HEK293T (cell line): ENCODE data around the gene ENDOG.
A peak's percentile ranks its signal among the peaks of the same experiment; 100 is the strongest.

Source experiments
- CTCF ChIA-PET: fragments of 350-600 bp; formaldehyde crosslinking; extraction: SDS; loops from one replicate; lab custom pipeline; 2021; ENCODE audit warnings: antibody characterized with exemption, inconsistent platforms; lab: Yijun Ruan, JAX
- POLR2A ChIA-PET: fragments of 350-600 bp; formaldehyde crosslinking; extraction: SDS; loops from one replicate; lab custom pipeline; 2020; ENCODE audit warnings: antibody characterized with exemption, inconsistent platforms; lab: Yijun Ruan, JAX
- DNase-seq: peaks from one replicate; pipeline ENCODE4 v3.0.0; 2012; ENCODE audit warnings: mixed read lengths; ENCODE audit errors: extremely low spot score
- ARNT ChIP-seq: fragments of 450-650 bp; IDR thresholded peaks from 2 replicates; pipeline ENCODE4 v1.6.1; 2017; ENCODE audit warnings: mild to moderate bottlenecking
- BHLHE40 ChIP-seq: fragments of 450-650 bp; IDR thresholded peaks from 2 replicates; pipeline ENCODE4 v1.6.1; 2016; ENCODE audit warnings: mild to moderate bottlenecking, moderate library complexity, borderline replicate concordance
- CTBP1 ChIP-seq: fragments of 450-650 bp; IDR thresholded peaks from 2 replicates; pipeline ENCODE4 v1.6.1; 2016; ENCODE audit warnings: borderline replicate concordance
- ELF4 ChIP-seq: fragments of 450-650 bp; IDR thresholded peaks from 2 replicates; pipeline ENCODE4 v1.6.1; 2017; ENCODE audit warnings: antibody characterized with exemption
- FOXA1 ChIP-seq: fragments of 450-650 bp; IDR thresholded peaks from 2 replicates; pipeline ENCODE4 v1.6.1; 2016; ENCODE audit warnings: mild to moderate bottlenecking
- FOXK2 ChIP-seq: fragments of 450-650 bp; IDR thresholded peaks from 2 replicates; pipeline ENCODE4 v1.6.1; 2016; ENCODE audit warnings: mild to moderate bottlenecking
- FOXM1 ChIP-seq: fragments of 450-650 bp; IDR thresholded peaks from 2 replicates; pipeline ENCODE4 v1.6.1; 2017; ENCODE audit warnings: mild to moderate bottlenecking, borderline replicate concordance
- HDGF ChIP-seq: fragments of 450-650 bp; IDR thresholded peaks from 2 replicates; pipeline ENCODE4 v1.6.1; 2017; ENCODE audit warnings: antibody characterized with exemption, borderline replicate concordance
- L3MBTL2 ChIP-seq: fragments of 450-650 bp; conservative IDR thresholded peaks from 2 replicates; pipeline ENCODE4 v1.6.1; 2016; ENCODE audit warnings: mild to moderate bottlenecking
- LEF1 ChIP-seq: fragments of 450-650 bp; IDR thresholded peaks from 2 replicates; pipeline ENCODE4 v1.6.1; 2017; ENCODE audit warnings: mild to moderate bottlenecking, borderline replicate concordance
- NFRKB ChIP-seq: fragments of 450-650 bp; IDR thresholded peaks from 2 replicates; pipeline ENCODE4 v1.6.1; 2016; ENCODE audit warnings: mild to moderate bottlenecking, moderate library complexity
- SP1 ChIP-seq: fragments of 450-650 bp; IDR thresholded peaks from 2 replicates; pipeline ENCODE4 v1.6.1; 2017
- SUZ12 ChIP-seq: fragments of 450-650 bp; IDR thresholded peaks from 2 replicates; pipeline ENCODE4 v1.6.1; 2016; ENCODE audit warnings: mild to moderate bottlenecking
- TARDBP ChIP-seq: fragments of 450-650 bp; IDR thresholded peaks from 2 replicates; pipeline ENCODE4 v1.6.1; 2016
- ZNF384 ChIP-seq: fragments of 450-650 bp; IDR thresholded peaks from 2 replicates; pipeline ENCODE4 v1.6.1; 2016
- TF ChIP-seq, protein P1 (sequence below): fragments of 450-650 bp; IDR thresholded peaks from 2 replicates; pipeline ENCODE4 v1.6.1; 2016

ENDOG gene

DNA sequence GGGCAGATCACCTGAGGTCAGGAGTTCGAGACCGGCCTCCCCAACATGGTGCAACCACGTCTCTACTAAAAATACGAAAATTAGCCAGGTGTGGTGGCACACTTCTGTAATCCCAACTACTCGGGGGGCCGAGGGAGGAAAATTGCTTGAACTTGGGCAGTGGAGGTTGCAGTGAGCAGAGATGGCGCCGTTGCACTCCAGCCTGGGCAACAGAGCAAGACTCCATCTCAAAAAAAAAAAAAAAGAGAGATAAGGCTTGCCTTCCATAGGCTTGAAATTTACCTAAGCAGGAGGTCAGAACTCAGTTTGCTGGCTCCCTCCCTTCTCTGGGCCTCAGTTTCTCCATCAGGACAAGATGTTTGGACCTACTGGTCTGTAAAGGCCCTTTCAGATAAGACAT lies 10.0 kb downstream of the ENDOG start:
- DNase-seq, result no peak
- TF ChIP-seq ARNT, result no peak
- TF ChIP-seq ZNF384, result peak; percentile 71; the same call in 1 of the 2 replicates
- TF ChIP-seq FOXK2, result no peak
- CTCF ChIA-PET, result no interaction called here
- POLR2A ChIA-PET, result interaction anchor here (2.6 kb wide), 1 partner anchor 9 kb away, joined by 57 read pairs; the partner anchor contains the start of gene ENDOG

DNA sequence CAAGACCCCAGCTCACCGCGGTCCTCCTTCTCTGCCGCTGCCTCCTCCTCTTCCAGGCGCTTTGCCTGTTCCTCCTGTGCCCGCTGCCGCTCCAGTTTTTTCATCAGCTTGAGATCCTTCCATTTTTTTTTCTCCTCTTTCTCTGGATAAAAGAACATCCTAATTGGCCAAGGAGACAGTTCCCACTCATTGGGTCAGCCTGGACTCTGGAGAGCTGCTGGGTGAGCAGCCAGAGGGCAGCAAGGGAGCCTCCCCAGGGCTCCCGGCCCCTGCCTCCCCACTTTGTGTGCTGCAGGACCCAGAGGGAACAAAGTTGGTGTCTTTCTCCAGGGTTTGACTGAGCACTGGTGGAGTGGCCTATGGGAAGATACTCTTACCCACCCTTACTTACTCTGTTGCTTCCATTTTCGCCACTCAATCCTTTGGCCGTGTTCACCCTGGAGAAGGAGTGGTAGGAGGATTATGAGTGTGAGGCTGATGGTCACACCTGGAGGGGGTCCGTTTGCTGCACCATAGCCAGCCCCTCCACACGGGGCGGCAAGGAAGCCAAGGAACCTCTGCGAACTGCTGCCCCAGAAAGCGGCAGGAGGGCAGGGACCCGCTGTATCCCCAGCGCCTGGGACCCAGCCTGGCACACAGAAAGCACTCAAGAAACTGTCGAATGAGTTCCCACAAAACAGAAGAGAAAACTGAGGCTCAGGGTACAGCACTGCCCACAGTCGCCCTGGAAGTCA lies 10.6 kb downstream of the ENDOG start:
- no peak for TF ChIP-seq HDGF
- no peak for TF ChIP-seq FOXK2
- no peak for TF ChIP-seq ZNF384
- TF ChIP-seq CTBP1, result no peak
- TF ChIP-seq TARDBP, result no peak
- TF ChIP-seq SUZ12, result no peak
- TF ChIP-seq LEF1, result no peak
- TF ChIP-seq BHLHE40, result no peak
- no peak for TF ChIP-seq ELF4
- TF ChIP-seq, protein P1, sequence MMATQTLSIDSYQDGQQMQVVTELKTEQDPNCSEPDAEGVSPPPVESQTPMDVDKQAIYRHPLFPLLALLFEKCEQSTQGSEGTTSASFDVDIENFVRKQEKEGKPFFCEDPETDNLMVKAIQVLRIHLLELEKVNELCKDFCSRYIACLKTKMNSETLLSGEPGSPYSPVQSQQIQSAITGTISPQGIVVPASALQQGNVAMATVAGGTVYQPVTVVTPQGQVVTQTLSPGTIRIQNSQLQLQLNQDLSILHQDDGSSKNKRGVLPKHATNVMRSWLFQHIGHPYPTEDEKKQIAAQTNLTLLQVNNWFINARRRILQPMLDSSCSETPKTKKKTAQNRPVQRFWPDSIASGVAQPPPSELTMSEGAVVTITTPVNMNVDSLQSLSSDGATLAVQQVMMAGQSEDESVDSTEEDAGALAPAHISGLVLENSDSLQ, result no peak
- TF ChIP-seq NFRKB, result no peak
- no peak for TF ChIP-seq FOXA1
- no peak for TF ChIP-seq L3MBTL2
- no peak for TF ChIP-seq FOXM1
- no peak for TF ChIP-seq ARNT
- TF ChIP-seq SP1, result no peak
- ChIA-PET CTCF (interaction anchor here (1.4 kb wide), 1 partner anchor 10 kb away, joined by 20 read pairs; the partner anchor contains the start of gene ENDOG), POLR2A (interaction anchor here (0.5 to 2.6 kb wide), 5 partner anchors 10 to 139 kb away, joined by 3 to 57 read pairs (median 4); partner anchors contain the start of genes ENDOG and SET)
- DNase-seq, result no peak

GRCh38 chr9:128829477-128830251 lies 11.4 kb downstream of the ENDOG start, which contains the start of gene SPOUT1:
Gene SPOUT1, minus strand, starts transcription at chr9:128829794. Its CDS starts 14 bp downstream, at chr9:128829780.
- POLR2A ChIA-PET, result interaction anchor here (0.5 to 2.6 kb wide), 14 partner anchors 9 to 199 kb away, joined by 3 to 57 read pairs (median 4); partner anchors contain the start of genes ENDOG, KYAT1, LRRC8A and SET
- TF ChIP-seq L3MBTL2 (peak; percentile 92), HDGF (no peak), FOXK2 (no peak), FOXM1 (no peak), ELF4 (peak; percentile 39; the same call in 1 of the 2 replicates), SP1 (no peak), LEF1 (no peak)
- TF ChIP-seq, protein P1, result no peak
- peak; percentile 99 for DNase-seq
- CTCF ChIA-PET, result interaction anchor here (0.8 to 1.4 kb wide), 2 partner anchors 11 to 93 kb away, joined by 3 to 20 read pairs; partner anchors contain the start of gene ENDOG

DNA sequence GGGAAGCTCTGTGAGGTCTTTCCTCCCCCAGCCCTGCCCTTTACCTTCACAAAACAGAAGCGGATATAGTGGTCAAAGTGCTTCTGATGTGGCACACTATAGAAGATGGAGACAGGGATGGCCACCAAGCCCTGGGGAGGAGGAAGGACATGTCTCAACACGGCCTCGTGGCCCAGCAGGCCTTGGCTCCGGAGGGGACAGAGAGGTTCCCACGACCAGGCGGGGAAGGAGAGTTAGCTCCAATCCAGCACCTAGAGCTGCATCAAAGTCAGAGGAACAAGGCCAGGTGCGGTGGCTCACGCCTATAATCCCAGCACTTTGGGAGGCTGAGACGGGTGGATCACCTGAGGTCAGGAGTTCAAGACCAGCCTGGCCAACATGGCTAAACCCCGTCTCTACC lies 15.4 kb downstream of the ENDOG start:
- no peak for TF ChIP-seq FOXA1
- TF ChIP-seq LEF1, result no peak
- TF ChIP-seq BHLHE40, result no peak
- no peak for TF ChIP-seq ELF4
- no peak for TF ChIP-seq HDGF
- TF ChIP-seq L3MBTL2, result no peak
- TF ChIP-seq FOXM1, result no peak
- no peak for TF ChIP-seq CTBP1
- no peak for TF ChIP-seq TARDBP
- no peak for TF ChIP-seq SP1
- TF ChIP-seq FOXK2, result no peak
- TF ChIP-seq ARNT, result no peak
- TF ChIP-seq SUZ12, result no peak
- TF ChIP-seq NFRKB, result no peak
- TF ChIP-seq, protein P1, result no peak
- no peak for TF ChIP-seq ZNF384
- ChIA-PET POLR2A (no interaction called here), CTCF (no interaction called here)
- no peak for DNase-seq

GRCh38 chr9:128835246-128836210 lies 17.2 kb downstream of the ENDOG start:
- CTCF ChIA-PET, result no interaction called here
- POLR2A ChIA-PET, result no interaction called here
- TF ChIP-seq, protein P1, result no peak
- no peak for TF ChIP-seq ZNF384
- no peak for TF ChIP-seq TARDBP
- TF ChIP-seq ARNT, result no peak
- no peak for TF ChIP-seq CTBP1
- TF ChIP-seq NFRKB, result no peak
- no peak for TF ChIP-seq BHLHE40
- no peak for TF ChIP-seq FOXM1
- TF ChIP-seq LEF1, result no peak
- TF ChIP-seq L3MBTL2, result no peak
- TF ChIP-seq FOXA1, result no peak
- TF ChIP-seq FOXK2, result no peak
- TF ChIP-seq ELF4, result no peak
- no peak for TF ChIP-seq SP1
- no peak for TF ChIP-seq SUZ12
- no peak for TF ChIP-seq HDGF
- no peak for DNase-seq
